HUES48 (cell line): ENCODE measurements around the gene POFUT1.
"Not testable (repeated sequence)": the region's sequence is repeated elsewhere in the genome, so short reads cannot be mapped to it uniquely, and the experiment has no call there.

Experiments used
- H3K27ac ChIP-seq: one replicate; pipeline ENCODE4 v1.7.0; 2013; ENCODE audit warnings: low read depth, low read length, inconsistent platforms
- H3K27me3 ChIP-seq: 2 replicates; pipeline ENCODE4 v1.6.1; 2013; ENCODE audit warnings: mild to moderate bottlenecking, low read length; ENCODE audit not compliant: control insufficient read depth, insufficient read depth
- H3K36me3 ChIP-seq: 2 replicates; pipeline ENCODE4 v1.6.1; 2013; ENCODE audit warnings: low read length; ENCODE audit not compliant: control insufficient read depth, insufficient read depth
- H3K4me1 ChIP-seq: 2 replicates; pipeline ENCODE4 v1.6.1; 2013; ENCODE audit warnings: mild to moderate bottlenecking, low read length; ENCODE audit not compliant: control insufficient read depth, insufficient read depth
- H3K4me3 ChIP-seq: 2 replicates; pipeline ENCODE4 v1.5.1; 2013; ENCODE audit warnings: mild to moderate bottlenecking, low read depth, low read length
- H3K9ac ChIP-seq: 2 replicates; pipeline ENCODE4 v1.6.1; 2013; ENCODE audit warnings: mild to moderate bottlenecking, low read depth, low read length, moderate library complexity
- H3K9me3 ChIP-seq: 2 replicates; pipeline ENCODE4 v1.6.1; 2013; ENCODE audit warnings: low read length; ENCODE audit not compliant: control insufficient read depth, insufficient read depth

POFUT1 gene

GRCh38 chr20:32261644-32262043 is 54.0 kb downstream of the POFUT1 start:
- H3K36me3 ChIP-seq = no peaks in the 10 kb centered on the region
- no peak overlapping the region for H3K27ac ChIP-seq
- no peaks in the 10 kb centered on the region for H3K27me3 ChIP-seq
- H3K9me3 ChIP-seq = no peaks in the 10 kb centered on the region
- H3K4me3 ChIP-seq = no peak overlapping the region
- H3K4me1 ChIP-seq = no peaks in the 10 kb centered on the region
- no peak overlapping the region for H3K9ac ChIP-seq

GRCh38 chr20:32263398-32263954 is 55.8 kb downstream of the POFUT1 start:
- Histone ChIP-seq H3K36me3 (no peaks in the 10 kb centered on the region), H3K27ac (no peak overlapping the region), H3K4me3 (no peak overlapping the region), H3K4me1 (no peaks in the 10 kb centered on the region), H3K9ac (no peak overlapping the region), H3K27me3 (no peaks in the 10 kb centered on the region), H3K9me3 (no peaks in the 10 kb centered on the region)

DNA sequence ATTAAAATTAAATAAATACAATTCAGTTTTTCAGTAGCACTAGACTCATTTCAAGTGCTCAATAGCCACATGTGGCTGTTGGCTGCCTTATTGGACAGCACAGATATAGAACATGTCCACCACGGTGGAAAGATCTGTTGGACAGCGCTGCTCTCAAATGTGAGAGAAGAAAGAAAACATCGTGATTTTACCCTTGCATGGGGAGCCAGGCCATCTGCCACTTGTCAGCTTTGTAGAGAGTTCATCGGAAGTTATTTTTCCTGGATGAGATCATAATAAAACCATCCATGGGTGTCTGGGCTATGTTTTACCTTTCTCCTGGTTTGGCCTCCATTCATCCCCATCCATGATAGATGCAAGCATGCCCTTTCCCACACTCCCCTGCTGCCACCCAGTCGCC is 63.9 kb downstream of the POFUT1 start:
- H3K36me3 ChIP-seq = no peaks in the 10 kb centered on the region
- no peak overlapping the region for H3K9ac ChIP-seq
- H3K27me3 ChIP-seq = no peaks in the 10 kb centered on the region
- H3K9me3 ChIP-seq = no peaks in the 10 kb centered on the region
- H3K27ac ChIP-seq = no peak overlapping the region
- no peak overlapping the region for H3K4me3 ChIP-seq
- H3K4me1 ChIP-seq = no peaks in the 10 kb centered on the region

GRCh38 chr20:32274359-32274758 is 66.7 kb downstream of the POFUT1 start:
- Histone ChIP-seq H3K4me1 (no peaks in the 10 kb centered on the region; the same call in 1 of the 2 replicates), H3K27me3 (no peaks in the 10 kb centered on the region), H3K36me3 (no peaks in the 10 kb centered on the region), H3K4me3 (no peak overlapping the region), H3K9me3 (no peaks in the 10 kb centered on the region), H3K9ac (no peak overlapping the region), H3K27ac (no peak overlapping the region)

- not testable (repeated sequence) for H3K9ac ChIP-seq, H3K9me3 ChIP-seq, H3K36me3 ChIP-seq, H3K27ac ChIP-seq, H3K4me1 ChIP-seq, H3K4me3 ChIP-seq, H3K27me3 ChIP-seq
Measured at GRCh38 chr20:32275163-32275562, 67.5 kb downstream of the POFUT1 start.

DNA sequence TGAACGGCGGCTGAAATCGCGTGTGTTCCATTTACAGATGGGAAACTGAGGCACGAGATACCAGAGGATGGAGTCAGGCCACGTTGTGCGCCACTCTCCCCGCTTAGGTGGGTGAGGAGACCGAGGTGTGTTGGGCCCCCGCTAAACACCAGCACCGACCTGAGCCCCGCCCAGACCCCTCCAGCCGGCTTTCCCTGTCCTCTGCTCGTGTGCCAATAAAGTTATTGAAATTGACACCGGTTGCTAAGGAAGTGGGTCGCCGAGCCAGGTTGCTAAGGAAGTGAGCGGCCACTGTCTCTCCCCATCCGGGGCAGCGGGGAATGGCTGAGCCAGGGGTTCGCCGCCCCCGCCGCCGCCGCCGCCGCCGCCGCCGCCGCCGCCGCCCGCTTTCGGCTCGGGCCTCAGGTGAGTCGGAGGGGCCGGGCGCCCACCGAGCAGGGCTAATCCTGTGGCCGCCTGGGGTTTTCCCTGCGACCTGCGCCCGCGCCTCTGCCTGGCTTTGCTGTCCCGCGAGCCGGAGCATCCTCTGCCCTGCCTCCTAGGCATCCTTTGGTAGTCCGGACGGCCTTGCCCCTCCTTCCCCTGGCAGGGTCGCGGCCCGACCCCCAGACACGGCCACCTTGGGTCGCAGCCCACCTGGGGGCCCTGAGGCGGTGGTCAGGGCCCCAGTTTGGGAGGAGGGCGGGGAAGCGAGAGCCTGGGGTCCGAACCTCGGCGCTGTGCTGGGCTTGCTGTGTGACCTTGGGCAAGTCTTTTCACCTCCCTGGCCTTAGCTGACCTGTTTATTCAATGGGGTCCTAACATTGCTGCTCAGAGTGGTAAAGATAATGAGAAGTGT is 69.9 kb downstream of the POFUT1 start, which contains the start of gene KIF3B:
Gene KIF3B (plus strand): TSS at position 291 of the 838 bp plus-strand sequence. CDS start 32,127 bp downstream, outside the sequence.
- H3K9me3 ChIP-seq = no peaks in the 10 kb centered on the region
- no peaks in the 10 kb centered on the region; the same call in 1 of the 2 replicates for H3K4me1 ChIP-seq
- H3K36me3 ChIP-seq = no peaks in the 10 kb centered on the region
- no peak within 1 kb of the TSS for H3K27ac ChIP-seq
- peak within 1 kb of the TSS; percentile 94 for H3K4me3 ChIP-seq
- peak within 1 kb of the TSS; percentile 61 for H3K9ac ChIP-seq
- H3K27me3 ChIP-seq = no peaks in the 10 kb centered on the region

GRCh38 chr20:32278199-32278643 is 70.5 kb downstream of the POFUT1 start:
- no peaks in the 10 kb centered on the region; the same call in 1 of the 2 replicates for H3K4me1 ChIP-seq
- no peaks in the 10 kb centered on the region for H3K9me3 ChIP-seq
- H3K9ac ChIP-seq = 0 out of 2 replicates have a peak overlapping the region, but pooled peaks have one; percentile 61
- no peaks in the 10 kb centered on the region for H3K36me3 ChIP-seq
- H3K4me3 ChIP-seq = peak overlapping the region; percentile 94
- no peak overlapping the region for H3K27ac ChIP-seq
- no peaks in the 10 kb centered on the region for H3K27me3 ChIP-seq

GRCh38 chr20:32281711-32282110 is 74.0 kb downstream of the POFUT1 start:
- no peaks in the 10 kb centered on the region for H3K27me3 ChIP-seq
- 0 out of 2 replicates have a peak, but pooled peaks cover 4% of the 10 kb centered on the region for H3K36me3 ChIP-seq
- H3K9ac ChIP-seq = no peak overlapping the region
- no peaks in the 10 kb centered on the region; the same call in 1 of the 2 replicates for H3K4me1 ChIP-seq
- H3K9me3 ChIP-seq = no peaks in the 10 kb centered on the region
- no peak overlapping the region for H3K4me3 ChIP-seq
- no peak overlapping the region for H3K27ac ChIP-seq

GRCh38 chr20:32282461-32282860 is 74.8 kb downstream of the POFUT1 start:
- H3K9me3 ChIP-seq = no peaks in the 10 kb centered on the region
- no peak overlapping the region for H3K9ac ChIP-seq
- H3K36me3 ChIP-seq = 0 out of 2 replicates have a peak, but pooled peaks cover 4% of the 10 kb centered on the region
- no peaks in the 10 kb centered on the region for H3K4me1 ChIP-seq
- no peaks in the 10 kb centered on the region for H3K27me3 ChIP-seq
- H3K4me3 ChIP-seq = no peak overlapping the region
- H3K27ac ChIP-seq = no peak overlapping the region

DNA sequence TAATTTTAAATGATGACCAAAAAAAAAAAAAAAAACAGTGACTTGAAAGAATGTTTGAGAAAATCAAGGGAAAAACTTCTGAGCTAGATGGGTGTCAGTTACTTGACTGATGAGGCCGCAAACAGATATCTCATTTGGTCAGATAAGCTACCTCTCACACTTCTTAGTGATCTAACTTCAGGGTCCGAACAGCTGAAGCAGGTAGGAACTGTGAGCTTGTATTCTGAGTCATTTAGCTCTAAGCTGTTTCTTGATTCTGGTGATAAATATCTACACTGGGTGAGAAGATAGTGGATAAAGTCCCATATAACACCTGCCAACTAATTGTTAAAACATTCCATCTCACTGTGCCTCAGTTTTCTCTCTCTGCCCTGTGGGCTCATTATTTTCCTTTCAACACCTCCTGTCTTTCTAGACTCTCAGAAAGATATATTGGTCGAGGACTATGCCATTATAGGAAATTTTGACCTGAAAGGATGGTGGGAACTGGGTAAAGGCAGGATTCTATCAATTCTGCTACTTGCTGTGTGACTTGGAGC is 77.5 kb downstream of the POFUT1 start:
- Histone ChIP-seq H3K9me3 (no peaks in the 10 kb centered on the region), H3K27ac (no peak overlapping the region), H3K9ac (no peak overlapping the region), H3K36me3 (0 out of 2 replicates have a peak, but pooled peaks cover 4% of the 10 kb centered on the region), H3K4me1 (no peaks in the 10 kb centered on the region), H3K4me3 (no peak overlapping the region), H3K27me3 (no peaks in the 10 kb centered on the region)
